Myocyte (in vitro differentiated cells): ENCODE measurements around the gene ZNF408. TPM values are rescaled to one million over a fixed set of nuclear protein-coding genes. Genes with fewer than 3 reads are reported as not detected.
"Not testable (repeated sequence)": the region's sequence is repeated elsewhere in the genome, so short reads cannot be mapped to it uniquely, and the experiment has no call there.

Source experiments
- DNase-seq: peaks from one replicate; pipeline ENCODE4 v3.0.0-alpha.2; 2012; ENCODE audit warnings: low read depth
- polyA plus RNA-seq: library from polyadenylated mRNA; unstranded; fragments of >200 nt; gene quantifications from one replicate; pipeline ENCODE4 v1.2.1, GENCODE V29; 2012; ENCODE audit warnings: missing spikeins
- total RNA-seq: library from RNA; depleted of rRNA; stranded (reverse); fragments of >200 nt; gene quantifications from 2 replicates; pipeline ENCODE4 v1.2.3, GENCODE V29; 2014

ZNF408 gene
- total RNA-seq = 8.8 and 10.3 TPM in 2 replicates
- polyA plus RNA-seq = 9.1 TPM

GRCh38 chr11:46700241-46701077 is at the start of gene ZNF408, which contains the start of gene ARHGAP1:
Gene ZNF408, plus strand, starts transcription at chr11:46701031. Its CDS starts 17 bp downstream, at chr11:46701048.
Gene ARHGAP1, minus strand, starts transcription at chr11:46700619. Its CDS starts 4,512 bp downstream, at chr11:46696107.
- peak; percentile 99 for DNase-seq

- no peak for DNase-seq
These were observed 45.2 kb upstream of the ZNF408 start for GRCh38 chr11:46655631-46656030.

GRCh38 chr11:46657186-46657585 is 43.6 kb upstream of the ZNF408 start:
- no peak for DNase-seq

GRCh38 chr11:46658259-46658658 is 42.6 kb upstream of the ZNF408 start:
- DNase-seq = peak; percentile 62

GRCh38 chr11:46659908-46660307 is 40.9 kb upstream of the ZNF408 start:
- DNase-seq = peak; percentile 86

GRCh38 chr11:46661836-46662235 is 39.0 kb upstream of the ZNF408 start:
- no peak for DNase-seq

GRCh38 chr11:46662366-46662765 is 38.5 kb upstream of the ZNF408 start:
- no peak for DNase-seq

- no peak for DNase-seq
These were observed 37.4 kb upstream of the ZNF408 start for GRCh38 chr11:46663277-46663940.

GRCh38 chr11:46664612-46665011 is 36.2 kb upstream of the ZNF408 start:
- DNase-seq = no peak

GRCh38 chr11:46665356-46665755 is 35.5 kb upstream of the ZNF408 start:
- DNase-seq = no peak

- no peak for DNase-seq
These were observed 34.3 kb upstream of the ZNF408 start for GRCh38 chr11:46666516-46666915.

- DNase-seq = no peak
These were observed 33.8 kb upstream of the ZNF408 start for GRCh38 chr11:46667043-46667481.

GRCh38 chr11:46668480-46669085 is 32.2 kb upstream of the ZNF408 start:
- DNase-seq = no peak

GRCh38 chr11:46669711-46670139 is 31.1 kb upstream of the ZNF408 start:
- DNase-seq = no peak

GRCh38 chr11:46670521-46670920 is 30.3 kb upstream of the ZNF408 start:
- DNase-seq = not testable (repeated sequence)

GRCh38 chr11:46671958-46672315 is 28.9 kb upstream of the ZNF408 start:
- DNase-seq = no peak

GRCh38 chr11:46672381-46672839 is 28.4 kb upstream of the ZNF408 start:
- peak; percentile 86 for DNase-seq

GRCh38 chr11:46673713-46674462 is 26.9 kb upstream of the ZNF408 start:
- peak; percentile 64 for DNase-seq

GRCh38 chr11:46674463-46675287 is 26.2 kb upstream of the ZNF408 start:
- peak; percentile 95 for DNase-seq

GRCh38 chr11:46675288-46675851 is 25.5 kb upstream of the ZNF408 start:
- peak; percentile 91 for DNase-seq
